A673 (cell line): ENCODE data around the gene LRRC3B.

Experiments used
- EZH2 ChIP-seq: fragments of 200-600 bp; sonication (generic); IDR thresholded peaks from 2 replicates; pipeline ENCODE4 v1.6.1; 2017; ENCODE audit warnings: borderline replicate concordance, low read depth, mild to moderate bottlenecking, mixed read lengths, antibody characterized with exemption, low read length; ENCODE audit not compliant: poor library complexity, severe bottlenecking
- TF ChIP-seq, protein P1 (sequence below): fragments of 300-800, 200-600 bp; sonication (generic); conservative IDR thresholded peaks from 2 replicates; pipeline ENCODE4 v1.5.1; 2017; ENCODE audit warnings: low read depth, mild to moderate bottlenecking, antibody characterized with exemption, low read length, moderate library complexity, mixed read lengths

DNA sequence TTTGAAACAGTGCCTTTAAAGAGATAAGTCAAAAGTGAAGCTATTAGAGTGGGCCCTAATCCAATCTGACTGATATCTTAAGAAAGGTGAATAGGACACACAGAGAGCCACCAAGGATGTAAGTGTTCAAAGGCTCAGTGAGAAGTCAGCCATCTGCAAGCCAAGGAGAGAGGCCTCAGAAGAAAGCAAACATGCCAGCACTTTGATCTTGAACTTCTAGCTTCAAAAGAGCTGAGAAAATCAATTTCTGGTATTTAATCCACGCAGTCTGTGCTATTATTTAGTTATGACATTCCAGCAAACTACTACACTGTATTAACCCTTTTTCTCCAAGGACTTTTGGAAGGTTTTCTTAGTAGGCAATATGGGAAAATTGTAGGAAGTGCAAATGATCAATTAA is 95.7 kb downstream of the LRRC3B start:
- TF ChIP-seq, protein P1, sequence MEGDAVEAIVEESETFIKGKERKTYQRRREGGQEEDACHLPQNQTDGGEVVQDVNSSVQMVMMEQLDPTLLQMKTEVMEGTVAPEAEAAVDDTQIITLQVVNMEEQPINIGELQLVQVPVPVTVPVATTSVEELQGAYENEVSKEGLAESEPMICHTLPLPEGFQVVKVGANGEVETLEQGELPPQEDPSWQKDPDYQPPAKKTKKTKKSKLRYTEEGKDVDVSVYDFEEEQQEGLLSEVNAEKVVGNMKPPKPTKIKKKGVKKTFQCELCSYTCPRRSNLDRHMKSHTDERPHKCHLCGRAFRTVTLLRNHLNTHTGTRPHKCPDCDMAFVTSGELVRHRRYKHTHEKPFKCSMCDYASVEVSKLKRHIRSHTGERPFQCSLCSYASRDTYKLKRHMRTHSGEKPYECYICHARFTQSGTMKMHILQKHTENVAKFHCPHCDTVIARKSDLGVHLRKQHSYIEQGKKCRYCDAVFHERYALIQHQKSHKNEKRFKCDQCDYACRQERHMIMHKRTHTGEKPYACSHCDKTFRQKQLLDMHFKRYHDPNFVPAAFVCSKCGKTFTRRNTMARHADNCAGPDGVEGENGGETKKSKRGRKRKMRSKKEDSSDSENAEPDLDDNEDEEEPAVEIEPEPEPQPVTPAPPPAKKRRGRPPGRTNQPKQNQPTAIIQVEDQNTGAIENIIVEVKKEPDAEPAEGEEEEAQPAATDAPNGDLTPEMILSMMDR, result no peak
- TF ChIP-seq EZH2, result no peak
